ENCODE results near the gene TFCP2L1.

TFCP2L1 gene

GRCh38 chr2:121194626-121195025 is 90.4 kb downstream of the TFCP2L1 start:
- TF ChIP-seq, protein P1, sequence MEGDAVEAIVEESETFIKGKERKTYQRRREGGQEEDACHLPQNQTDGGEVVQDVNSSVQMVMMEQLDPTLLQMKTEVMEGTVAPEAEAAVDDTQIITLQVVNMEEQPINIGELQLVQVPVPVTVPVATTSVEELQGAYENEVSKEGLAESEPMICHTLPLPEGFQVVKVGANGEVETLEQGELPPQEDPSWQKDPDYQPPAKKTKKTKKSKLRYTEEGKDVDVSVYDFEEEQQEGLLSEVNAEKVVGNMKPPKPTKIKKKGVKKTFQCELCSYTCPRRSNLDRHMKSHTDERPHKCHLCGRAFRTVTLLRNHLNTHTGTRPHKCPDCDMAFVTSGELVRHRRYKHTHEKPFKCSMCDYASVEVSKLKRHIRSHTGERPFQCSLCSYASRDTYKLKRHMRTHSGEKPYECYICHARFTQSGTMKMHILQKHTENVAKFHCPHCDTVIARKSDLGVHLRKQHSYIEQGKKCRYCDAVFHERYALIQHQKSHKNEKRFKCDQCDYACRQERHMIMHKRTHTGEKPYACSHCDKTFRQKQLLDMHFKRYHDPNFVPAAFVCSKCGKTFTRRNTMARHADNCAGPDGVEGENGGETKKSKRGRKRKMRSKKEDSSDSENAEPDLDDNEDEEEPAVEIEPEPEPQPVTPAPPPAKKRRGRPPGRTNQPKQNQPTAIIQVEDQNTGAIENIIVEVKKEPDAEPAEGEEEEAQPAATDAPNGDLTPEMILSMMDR (IDR thresholded peaks at IDR 0.05; ENCODE audit: low read length, missing control alignments) = no peak
- H3K4me3 ChIP-seq (replicated peaks; ENCODE audit: low read depth, low read length) = no peak overlapping the region
- DNase-seq (ENCODE audit: low read depth) = no peak

DNA sequence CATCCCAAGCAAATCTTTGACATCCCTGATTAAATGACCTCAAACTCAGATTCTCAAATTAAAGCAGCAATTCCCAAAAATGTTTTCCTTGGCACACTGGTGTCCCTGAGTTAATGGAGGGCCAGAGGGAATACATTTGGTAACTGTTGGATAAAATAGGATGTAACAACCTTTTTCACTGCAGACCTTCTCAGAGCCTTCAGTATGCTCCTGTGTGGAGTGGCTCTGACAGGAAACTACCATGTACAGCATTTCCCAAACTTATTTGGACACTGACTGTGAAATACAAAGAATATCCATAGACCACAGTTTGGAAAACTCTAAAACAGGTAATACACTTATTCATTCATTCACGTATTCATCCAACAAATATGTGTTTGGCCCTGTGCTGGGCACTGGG is 91.8 kb downstream of the TFCP2L1 start:
- DNase-seq (ENCODE audit: low read depth) = no peak
- TF ChIP-seq, protein P1 (IDR thresholded peaks at IDR 0.05; ENCODE audit: low read length, missing control alignments) = no peak

GRCh38 chr2:121192576-121192975 is 92.4 kb downstream of the TFCP2L1 start:
- TF ChIP-seq, protein P1 (IDR thresholded peaks at IDR 0.05; ENCODE audit: low read length, missing control alignments) = no peak
- no peak overlapping the region for H3K4me3 ChIP-seq (replicated peaks; ENCODE audit: low read depth, low read length)
- DNase-seq (ENCODE audit: low read depth) = no peak

More for the DNA sequence above, 91.8 kb downstream of the TFCP2L1 start:
- H3K4me3 ChIP-seq (replicated peaks; ENCODE audit: low read depth, low read length) = no peak overlapping the region

DNA sequence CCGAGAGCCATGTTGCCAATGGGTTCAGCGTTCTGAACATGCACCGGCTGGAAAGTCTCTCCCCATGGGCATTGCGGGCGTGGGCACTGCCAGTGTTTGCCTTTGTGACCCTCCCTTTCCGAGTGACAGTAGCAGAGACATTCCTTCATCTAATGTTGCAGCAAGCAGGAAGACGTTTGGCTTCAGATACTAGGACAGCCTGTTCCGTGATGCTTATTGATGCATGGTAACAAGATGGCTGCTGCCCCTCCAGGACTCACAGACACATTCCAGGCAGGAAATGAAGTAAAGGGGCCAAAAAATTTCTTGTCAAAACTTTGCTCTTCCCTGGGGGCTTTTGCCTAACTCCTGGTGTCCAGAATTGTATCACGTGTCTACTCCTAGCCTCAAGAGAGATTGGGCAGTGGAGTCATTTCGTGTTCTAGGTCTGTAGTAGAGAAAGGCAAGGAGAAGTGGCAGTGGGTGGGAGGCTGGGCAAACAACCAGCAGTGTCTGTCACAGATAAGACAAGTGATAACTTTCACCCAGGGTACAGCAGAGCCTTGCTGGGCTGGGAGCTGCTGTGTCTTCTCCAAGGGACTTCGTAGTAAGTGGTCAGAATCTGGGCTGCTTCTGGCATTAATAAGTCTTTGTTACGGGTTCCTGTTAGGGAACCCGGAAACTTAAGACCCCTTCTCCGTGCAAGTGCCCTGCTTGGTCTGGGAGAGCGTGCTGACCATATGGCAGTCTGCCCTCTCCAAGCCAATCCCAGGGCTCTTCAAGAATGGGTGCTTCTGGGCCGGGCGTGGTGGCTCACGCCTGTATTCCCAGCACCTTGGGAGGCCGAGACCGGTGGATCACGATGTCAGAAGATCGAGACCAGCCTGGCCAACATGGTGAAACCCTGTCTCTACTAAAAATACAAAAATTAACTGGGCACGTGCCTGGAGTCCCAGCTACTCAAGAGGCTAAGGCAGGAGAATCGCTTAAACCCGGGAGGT is 93.5 kb downstream of the TFCP2L1 start:
- no peak overlapping the region for H3K4me3 ChIP-seq (replicated peaks; ENCODE audit: low read depth, low read length)
- DNase-seq (ENCODE audit: low read depth) = no peak
- TF ChIP-seq, protein P1 (IDR thresholded peaks at IDR 0.05; ENCODE audit: low read length, missing control alignments) = no peak

DNA sequence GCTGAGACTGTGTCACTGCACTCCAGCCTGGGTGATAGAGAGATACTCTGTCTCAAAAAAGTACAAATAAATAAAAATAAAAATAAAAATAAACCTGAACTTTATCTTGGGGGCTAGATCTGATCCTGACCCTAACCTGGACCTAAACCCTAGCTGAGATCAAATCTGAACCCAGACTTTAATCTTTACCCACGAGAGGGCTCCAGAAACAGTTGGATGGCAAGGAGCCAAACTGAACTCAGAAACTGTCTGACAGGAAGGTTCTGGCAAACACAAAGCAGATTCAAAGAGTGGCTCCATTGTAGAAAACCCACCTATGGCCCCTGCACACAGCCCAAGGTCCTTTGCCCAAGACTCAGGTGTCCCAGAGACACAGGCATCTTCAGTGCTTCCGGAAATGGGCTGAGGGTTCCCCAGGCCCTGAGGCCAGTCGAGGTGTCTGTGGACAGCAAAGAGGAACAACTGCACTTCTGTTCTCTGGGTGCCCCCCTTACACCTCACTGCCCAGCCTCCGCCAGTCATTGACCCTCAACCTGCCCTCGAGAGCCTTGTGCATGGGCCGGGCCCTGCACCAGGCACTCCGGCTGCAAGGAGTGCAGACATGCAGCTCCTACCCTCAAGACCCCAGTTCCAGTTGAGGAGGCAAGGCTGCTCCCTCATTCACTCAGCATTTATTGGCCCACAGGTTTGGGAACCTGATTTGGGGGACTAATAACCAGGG is 95.2 kb downstream of the TFCP2L1 start:
- DNase-seq (ENCODE audit: low read depth) = no peak

DNA sequence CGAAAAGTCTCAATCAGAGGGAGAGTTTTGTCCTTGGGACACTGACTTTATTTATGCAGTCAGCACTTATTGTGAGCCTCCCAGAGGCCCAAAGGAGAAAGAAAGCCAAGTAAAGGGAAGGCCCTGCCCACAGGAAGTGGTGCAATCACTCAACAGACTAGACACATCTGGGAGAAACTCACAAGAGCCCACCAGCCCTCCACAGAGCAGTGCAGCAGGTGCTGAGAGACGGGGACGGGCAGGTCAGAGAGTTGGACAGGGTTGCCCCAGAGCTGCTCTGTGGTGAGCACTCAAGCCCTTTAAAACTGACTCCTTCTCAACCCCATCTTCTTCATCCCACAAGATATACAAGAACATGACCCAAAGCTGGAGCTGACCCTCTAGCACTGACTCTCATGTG is 96.0 kb downstream of the TFCP2L1 start:
- TF ChIP-seq, protein P1 (IDR thresholded peaks at IDR 0.05; ENCODE audit: low read length, missing control alignments) = no peak
- H3K4me3 ChIP-seq (replicated peaks; ENCODE audit: low read depth, low read length) = no peak overlapping the region
- peak; percentile 39 for DNase-seq (ENCODE audit: low read depth)

More for the DNA sequence above, 95.2 kb downstream of the TFCP2L1 start:
- TF ChIP-seq, protein P1 (IDR thresholded peaks at IDR 0.05; ENCODE audit: low read length, missing control alignments) = no peak
- no peak overlapping the region for H3K4me3 ChIP-seq (replicated peaks; ENCODE audit: low read depth, low read length)
